Umbilical cord (tissue), 2 donors: ENCODE measurements around the gene LIPK. TPM values are rescaled to one million over a fixed set of nuclear protein-coding genes. Genes with fewer than 3 reads are reported as not detected.
"Not testable (repeated sequence)": the region's sequence is repeated elsewhere in the genome, so short reads cannot be mapped to it uniquely, and the experiment has no call there.

Source experiments
- DNase-seq: peaks from one replicate; pipeline ENCODE4 v3.0.0-alpha.2; 2015; ENCODE audit warnings: low spot score
- total RNA-seq: library from RNA; depleted of rRNA; stranded (reverse); fragments of >200 nt; gene quantifications from one replicate; pipeline ENCODE4 v1.2.3, GENCODE V29; 2014; ENCODE audit warnings: low replicate concordance; ENCODE audit not compliant: insufficient read depth

LIPK gene, protein sequence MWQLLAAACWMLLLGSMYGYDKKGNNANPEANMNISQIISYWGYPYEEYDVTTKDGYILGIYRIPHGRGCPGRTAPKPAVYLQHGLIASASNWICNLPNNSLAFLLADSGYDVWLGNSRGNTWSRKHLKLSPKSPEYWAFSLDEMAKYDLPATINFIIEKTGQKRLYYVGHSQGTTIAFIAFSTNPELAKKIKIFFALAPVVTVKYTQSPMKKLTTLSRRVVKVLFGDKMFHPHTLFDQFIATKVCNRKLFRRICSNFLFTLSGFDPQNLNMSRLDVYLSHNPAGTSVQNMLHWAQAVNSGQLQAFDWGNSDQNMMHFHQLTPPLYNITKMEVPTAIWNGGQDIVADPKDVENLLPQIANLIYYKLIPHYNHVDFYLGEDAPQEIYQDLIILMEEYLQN
- total RNA-seq: 4.8 TPM

DNA sequence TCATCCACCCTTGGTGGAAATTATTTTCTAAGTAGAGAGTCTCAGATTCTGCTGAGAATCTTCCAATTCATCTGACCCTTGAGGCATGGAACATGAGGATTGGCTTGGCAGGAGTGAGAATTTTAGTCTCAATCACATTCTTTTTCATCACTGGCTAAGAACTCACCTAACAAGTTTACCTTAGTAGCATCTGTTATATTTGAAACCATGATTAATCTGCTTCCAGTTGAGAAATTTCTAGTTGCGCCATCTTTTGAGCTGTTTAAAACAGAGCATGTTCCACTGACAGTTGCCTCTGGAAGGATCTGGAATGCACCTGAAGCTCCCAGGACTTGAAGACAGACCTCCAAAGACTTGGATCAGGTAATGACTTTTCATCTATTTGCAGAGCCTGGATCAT, at the start of gene LIPK:
Gene LIPK, plus strand, starts transcription at position 292 of the 400 bp plus-strand sequence. CDS start 18,295 bp downstream, outside the sequence.
- DNase-seq: no peak

DNA sequence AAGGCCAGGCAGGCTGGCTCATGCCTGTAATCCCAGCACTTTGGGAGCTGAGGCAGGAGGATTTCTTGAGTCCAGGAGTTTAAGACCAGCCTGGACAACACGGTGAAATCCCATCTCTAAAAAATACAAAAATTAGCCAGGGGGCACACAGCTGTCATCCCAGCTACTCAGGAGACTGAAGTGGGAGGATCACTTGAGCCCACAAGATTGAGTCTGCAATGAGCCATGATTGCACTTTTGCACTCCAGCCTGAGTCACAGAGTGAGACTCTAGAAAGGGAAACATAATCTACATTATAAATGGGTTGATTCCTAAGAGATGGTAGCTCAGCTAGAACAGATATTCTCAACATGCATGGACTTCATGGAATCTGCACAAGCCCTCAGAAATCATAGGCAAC, 48.1 kb upstream of the LIPK start:
- DNase-seq: no peak

DNA sequence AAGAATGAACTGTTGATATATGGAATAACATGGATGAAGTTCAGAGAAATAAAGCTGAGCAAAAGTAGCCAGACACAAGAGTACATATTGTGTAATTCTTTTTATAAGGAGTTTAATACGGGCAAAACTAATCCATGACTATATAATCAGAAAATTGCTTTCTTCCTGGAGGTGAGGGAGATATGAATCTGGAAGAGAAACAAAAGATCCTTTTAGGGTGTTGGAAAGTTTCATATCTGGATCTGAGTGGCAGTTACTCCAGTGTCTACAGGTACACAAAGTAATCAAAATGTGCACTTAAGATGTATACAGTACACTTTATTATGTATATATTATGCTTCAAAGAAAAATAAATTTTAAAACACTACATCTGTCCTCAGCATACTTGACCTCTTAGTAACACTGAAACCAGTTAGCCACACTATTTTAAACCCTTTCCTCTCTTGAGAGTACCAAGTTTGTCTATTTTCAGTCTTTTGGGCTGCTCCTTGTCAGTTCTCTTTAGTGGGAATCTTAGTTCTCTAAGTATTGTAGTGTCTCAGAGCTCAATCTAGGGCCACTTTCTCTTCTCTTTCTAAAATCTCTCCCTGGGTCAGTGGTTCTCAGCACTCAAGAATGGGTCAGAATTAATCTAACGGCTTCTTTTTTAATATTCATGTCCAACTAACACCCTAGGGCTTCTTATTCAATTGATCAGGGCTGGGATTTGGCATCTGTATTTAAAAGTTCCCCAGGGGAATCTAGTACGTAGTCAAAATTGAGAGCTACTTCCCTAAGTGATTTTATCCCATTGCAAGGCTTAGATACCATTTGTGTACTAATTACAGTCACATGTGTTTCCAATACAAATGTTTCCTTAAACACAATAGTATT, 46.1 kb upstream of the LIPK start:
- no peak for DNase-seq

DNA sequence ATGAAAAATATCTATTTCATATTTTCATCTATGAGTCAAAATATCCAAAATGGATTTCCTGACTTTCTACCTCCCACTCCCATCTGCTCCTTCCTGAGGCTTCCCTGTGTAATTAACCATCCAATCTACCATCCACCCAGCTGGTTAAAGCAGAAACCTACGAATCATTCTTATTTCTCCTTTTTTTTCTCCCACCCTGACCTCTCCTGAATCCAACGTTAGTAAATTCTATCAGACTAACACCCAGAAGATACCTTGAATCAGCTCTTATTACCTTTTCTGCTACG, 45.5 kb upstream of the LIPK start:
- DNase-seq: no peak

DNA sequence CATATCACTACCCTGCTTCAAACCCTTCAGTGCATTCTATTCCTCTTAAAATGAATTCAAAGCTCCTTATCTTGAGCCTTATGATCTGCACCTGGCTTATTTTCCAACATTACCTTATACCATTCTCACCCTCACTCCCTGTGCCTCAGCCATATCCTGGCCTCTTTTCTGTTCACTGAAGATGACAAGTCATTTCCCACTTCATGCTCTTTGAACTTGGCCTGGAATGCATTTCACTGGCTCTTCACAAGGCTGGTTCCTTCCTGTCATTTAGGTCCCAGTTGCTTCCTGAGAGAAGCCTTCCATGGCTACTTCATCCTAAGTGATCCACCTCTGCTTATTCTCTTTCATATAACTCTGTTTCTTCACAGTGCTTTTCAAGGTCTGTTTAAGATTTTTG, 45.0 kb upstream of the LIPK start:
- no peak for DNase-seq

DNA sequence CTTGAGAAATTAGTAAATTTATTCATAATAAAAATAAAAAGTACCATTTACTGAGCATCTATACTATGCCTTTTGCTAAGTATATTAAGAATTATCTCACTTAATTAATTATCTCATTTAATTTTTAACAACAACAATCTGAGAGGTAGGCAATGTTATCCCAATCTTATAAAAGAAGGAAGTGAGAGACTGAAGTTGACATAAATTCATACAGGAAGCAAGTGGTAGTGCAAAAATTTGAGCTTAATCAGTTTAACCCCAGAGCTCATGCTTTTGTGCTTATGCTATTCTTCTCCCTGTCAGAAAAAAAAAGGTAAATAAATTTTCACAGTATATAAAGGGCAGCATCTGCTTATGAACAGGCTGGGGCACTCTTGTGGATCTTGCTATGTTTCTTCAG, 44.5 kb upstream of the LIPK start:
- no peak for DNase-seq

DNA sequence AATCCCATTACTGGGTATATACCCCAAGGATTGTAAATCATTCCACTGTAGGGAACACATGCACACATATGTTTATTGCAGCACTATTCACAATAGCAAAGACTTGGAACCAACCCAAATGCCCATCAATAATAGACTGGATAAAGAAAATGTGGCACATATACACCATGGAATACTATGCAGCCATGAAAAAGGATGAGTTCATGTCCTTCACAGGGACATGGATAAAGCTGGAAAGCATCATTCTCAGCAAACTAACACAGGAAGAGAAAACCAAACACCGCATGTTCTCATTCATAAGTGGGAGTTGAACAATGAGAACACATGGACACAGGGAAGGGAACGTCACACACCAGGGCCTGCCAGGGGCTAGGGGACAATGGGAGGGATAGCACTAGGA, 42.9 kb upstream of the LIPK start:
- not testable (repeated sequence) for DNase-seq

DNA sequence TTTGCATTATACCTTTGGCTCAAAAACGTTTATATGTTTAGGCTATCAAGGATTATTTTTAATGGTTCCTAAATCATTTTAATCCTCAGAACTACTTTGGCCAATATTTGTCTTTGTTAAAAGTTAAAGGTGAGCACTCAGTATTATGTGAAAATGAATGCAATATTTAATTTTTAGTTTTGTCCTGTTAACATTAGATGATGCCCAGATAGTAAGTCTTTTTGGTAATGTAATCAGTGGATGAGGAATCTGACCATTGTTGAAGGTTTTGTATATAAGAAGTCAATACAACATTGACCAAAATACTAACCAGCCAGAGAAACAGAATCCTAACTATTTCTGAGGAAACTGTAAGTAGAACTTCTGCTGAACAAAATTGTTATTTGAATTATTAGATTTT, 41.9 kb upstream of the LIPK start, which contains the start of gene LIPF:
Gene LIPF, plus strand, starts transcription at position 301 of the 400 bp plus-strand sequence. CDS start 2,856 bp downstream, outside the sequence.
- no peak for DNase-seq

DNA sequence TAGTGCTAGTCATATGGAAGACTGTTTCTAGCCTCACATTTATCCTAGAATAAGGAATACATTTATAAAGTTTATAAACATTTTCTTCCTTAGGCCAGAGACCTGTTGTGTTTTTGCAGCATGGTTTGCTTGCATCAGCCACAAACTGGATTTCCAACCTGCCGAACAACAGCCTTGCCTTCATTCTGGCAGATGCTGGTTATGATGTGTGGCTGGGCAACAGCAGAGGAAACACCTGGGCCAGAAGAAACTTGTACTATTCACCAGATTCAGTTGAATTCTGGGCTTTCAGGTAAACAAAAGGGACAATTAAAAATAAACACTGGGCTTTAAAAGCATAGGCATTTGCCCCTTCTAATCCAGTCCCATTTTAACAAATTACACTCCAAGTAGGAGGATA, 37.6 kb upstream of the LIPK start:
- no peak for DNase-seq

DNA sequence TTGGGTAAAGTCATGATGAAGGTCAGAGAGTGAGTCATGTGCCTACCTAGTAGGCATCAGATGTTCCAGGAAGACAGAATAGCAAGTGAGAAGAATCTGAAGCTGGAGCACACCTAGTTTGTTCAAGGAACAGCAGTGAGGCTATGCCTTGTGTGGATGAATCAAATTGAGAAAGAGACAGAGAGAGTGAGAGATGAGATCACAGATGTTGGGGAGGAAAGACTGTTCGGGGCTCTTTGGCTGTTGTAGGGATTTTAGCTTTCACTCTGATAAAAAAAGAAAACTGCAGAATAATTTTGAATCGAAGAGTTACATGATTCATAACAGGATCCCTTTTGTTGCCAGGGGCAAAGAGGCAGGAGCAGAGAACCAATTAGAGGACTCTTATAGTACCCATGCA, 35.6 kb upstream of the LIPK start:
- DNase-seq: no peak

DNA sequence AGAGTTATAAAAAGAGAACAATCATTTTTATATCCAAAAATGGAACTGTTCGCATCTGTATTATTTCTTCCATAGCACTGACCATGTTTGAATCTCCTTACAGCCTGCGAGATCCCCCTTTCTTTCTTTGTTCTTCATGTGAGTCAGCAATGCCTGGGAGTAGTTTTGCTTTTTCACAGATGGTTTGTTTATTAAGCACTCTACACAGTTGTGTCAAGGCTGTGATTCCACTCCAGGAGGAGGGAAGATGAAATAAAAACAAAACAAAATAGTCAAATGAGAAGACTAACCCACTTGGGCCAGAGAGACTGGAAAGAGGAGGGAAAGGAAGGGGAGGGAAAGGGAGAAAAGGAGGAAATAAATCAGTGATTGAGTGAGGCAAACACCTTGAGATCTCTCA, 34.0 kb upstream of the LIPK start:
- no peak for DNase-seq

DNA sequence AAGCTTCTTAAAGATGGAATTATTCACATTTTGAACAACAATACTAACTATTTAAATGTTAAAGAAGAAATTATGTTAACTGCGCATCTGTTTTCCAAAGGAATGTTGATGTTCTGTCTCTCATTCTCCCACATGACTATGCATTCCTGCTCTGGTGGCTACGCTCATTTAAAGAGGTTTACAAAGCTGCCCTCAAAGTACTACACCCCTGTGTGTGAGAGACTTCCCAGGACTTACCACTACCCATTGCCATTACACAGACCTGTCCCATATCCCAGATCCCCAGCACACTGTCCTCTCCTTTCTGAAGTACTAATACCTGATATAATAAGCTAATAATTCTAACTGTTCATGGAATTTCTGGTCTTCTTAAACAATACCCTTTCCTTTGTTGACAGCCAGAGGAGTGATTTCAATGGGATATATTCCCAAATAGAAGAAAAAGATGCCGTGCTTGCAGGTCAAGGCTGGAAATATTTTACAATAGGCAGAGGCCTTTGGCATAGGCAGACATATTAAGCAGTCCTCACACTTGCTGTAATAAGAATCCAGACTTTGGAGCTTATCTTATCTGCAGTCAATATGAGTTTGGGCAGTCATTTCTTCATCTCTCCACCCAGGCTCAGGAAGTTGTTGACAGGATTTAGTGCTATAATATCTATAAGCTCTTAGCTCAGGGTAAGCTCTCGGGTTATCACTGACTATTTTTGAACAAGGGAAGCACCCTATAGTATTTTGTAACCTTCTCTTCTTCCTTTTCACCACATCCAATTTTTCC, 29.6 kb upstream of the LIPK start:
- DNase-seq: peak; percentile 63

DNA sequence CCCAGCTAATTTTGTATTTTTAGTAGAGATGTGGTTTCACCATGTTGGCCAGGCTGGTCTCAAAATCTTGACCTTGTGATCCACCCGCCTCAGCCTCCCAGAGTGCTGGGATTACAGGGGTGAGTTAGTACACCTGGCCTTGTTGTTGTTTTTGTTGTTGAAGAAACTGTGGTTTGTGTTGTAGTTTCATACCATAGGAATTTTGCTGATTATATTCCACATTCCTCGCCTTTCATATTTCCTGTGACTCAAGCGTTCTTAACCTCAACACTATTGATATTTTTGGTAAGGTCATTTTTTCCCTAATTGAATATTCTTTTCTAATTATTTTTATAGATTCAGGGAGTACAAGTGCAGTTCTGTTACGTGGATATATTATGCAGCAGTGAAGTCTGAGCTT, 25.1 kb upstream of the LIPK start:
- DNase-seq: no peak

DNA sequence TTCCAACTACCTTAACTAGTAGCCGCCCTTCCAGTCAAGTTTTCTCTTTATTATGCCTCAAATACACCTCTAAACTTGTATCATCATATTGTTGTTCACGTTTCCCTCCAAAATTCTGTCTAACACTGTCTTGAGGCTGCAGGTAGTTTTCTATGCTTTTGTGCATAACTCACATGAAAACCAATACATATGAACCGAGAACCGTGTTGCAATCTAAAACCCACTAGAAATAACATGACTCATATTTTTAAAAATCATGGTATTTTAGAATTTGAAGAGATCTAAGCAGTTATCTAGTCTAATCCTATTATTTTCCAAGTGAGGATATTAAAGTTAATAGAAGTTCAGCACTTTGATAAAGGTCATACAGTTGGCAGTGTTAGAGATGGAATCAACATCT, 23.6 kb upstream of the LIPK start:
- DNase-seq: no peak

DNA sequence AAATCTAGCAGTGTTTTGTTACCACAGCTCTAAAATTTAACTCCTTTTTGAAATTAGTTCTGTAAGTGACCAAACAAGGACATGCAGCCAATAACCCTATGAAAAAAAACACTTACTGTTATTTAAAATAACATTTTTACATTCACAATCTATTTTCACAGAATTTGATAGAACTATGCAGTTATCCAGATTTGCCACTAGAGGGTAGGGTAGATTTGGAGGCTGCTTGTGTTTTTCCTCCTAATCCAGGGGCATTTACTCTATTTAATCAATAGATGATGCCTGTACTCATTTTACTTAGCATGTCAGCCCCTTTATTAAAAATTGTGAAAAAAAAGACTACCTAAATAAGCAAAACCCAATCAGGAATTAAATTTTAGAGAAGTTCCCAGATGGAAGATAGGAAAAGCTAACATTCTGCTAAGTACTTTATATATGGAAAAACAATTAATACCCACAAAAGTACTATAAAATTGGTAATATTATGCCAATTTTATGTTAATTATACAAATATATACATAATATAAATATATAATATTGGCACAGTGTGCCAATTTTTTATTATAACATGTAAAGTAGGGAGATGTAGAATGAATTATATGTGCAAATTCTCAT, 18.1 kb upstream of the LIPK start:
- DNase-seq: no peak

DNA sequence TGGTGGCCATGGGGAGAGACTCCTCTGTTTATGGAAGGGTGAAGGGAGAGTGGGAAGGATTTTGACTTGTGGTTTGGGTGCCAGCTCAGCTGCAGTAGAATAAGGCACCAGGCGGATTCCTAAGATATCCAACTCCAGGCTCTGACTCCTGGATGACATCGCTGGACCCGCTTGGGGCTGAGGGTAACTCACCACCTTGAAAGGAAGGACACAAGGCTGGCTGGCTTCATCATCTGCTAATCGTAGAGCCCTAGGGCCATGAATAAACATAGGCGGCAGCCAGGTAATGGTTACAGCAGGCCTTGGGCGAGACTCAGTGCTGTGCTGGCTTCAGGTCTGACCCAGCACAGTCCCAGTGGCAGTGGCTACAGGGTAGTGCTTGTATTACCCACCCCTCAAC, 16.7 kb upstream of the LIPK start:
- no peak for DNase-seq

DNA sequence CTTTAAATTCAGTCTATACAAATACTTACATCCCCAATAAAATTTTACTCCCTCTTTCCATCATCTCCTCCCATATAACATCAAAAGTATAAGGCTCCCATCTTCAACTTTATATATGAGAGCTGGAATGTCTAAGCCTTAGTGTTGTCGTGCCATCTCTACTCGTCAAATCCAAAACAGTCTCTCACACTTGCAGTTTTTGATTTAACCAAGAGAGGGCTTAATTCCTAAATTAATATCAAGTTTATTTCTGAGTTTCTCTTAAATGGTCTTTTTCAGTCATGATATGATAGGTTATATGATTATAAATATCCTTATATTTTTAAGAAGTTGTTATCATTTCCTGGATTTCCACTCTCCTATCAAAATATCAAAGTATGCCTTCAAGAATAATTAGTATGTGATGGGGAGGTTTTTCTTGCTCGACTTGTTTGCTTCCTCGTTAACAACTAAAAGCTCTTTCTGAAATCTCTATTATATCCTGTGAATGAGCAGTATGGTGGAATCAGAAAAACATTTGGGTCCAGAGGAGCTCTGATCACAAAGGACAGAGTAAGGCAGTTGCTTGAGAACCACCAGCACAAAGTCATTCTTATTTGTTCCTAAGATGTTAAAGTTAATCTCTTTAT, 12.5 kb upstream of the LIPK start:
- DNase-seq: no peak

DNA sequence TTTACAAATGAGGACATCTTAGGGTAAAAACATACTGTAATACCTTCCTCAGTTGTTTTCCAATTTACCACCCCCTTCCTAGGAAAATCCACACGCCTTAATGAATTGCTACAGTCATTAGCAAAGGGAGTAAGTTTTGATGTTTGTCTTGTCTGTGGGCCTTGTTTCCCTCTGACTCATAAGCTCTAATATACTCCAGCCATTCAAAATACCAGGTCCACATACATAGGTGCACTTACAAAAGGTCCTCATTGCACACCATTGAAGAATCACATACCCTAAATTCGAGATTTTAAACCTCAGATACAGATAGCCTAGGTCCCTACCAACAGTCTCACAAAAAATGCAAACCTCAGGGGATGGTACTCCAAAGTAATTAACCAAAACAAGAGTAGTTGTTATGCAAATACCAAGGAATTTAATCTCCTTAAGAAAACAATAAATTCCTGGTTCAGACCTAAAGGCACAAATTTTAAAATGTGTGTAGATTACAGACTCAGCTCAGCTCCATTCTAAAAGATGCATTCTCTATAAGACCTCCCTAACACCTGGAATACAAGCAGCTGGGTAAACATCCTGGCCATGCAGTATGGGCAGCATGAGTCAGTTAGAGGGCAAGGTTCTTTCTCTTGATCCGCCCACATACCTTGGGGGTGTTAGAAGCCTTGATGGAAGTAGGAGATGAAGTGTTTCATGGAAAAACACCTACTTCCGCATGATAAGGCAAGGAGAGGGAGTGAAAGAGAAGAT, 3.0 kb upstream of the LIPK start:
- no peak for DNase-seq

DNA sequence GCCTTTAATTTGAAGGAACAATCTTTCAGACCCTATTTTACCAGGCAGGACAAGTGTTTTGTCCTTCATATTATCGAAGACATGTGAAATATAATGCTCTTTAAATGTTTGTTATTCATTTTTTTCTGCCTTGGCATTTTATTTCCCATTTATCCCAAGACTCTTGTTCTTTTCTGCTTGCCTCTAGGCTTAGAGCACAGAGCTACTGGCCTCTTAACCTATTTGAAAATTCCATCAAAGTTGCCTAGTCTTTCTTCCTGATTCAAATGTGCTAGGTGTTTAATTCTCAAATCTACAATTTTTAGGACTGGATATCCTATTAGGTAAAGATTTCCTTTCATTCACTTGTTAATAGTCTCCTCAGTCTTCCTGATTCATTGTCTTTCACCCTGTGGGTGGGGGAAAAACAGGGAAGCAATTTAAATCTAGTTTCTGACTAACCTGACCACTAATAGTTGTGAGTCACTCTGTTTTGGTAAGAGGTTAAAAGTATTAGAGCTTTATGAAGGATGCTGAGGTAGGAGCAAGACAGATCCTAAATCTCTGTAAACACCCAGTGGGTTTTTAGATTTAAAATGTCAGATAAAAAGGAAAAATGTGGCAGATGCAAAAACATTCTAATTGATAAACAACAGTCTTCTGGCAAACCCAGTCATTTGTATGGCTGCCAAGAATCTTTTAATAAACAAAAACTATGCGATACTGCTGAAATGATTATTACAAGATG, 1.5 kb downstream of the LIPK start:
- DNase-seq: no peak

DNA sequence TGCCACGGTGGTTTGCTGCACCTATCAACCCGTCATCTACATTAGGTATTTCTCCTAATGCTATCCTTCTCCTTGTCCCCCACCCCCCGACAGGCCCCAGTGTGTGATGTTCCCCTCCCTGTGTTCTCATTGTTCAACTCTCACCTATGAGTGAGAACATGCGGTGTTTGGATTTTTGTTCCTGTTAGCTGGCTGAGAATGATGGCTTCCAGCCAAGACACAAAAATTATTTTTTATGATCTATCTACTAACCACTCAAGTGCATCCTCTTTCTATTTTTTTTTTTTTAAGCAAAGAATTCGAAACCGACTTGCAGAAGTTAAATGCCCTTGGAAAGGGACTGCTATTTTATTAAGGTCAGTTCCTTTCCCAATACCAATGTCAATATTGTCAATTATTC, 3.3 kb downstream of the LIPK start:
- not testable (repeated sequence) for DNase-seq
